HepG2 (cell line): ENCODE measurements around the gene MCEE. TPM values are rescaled to one million over a fixed set of nuclear protein-coding genes. Genes with fewer than 3 reads are reported as not detected.

ENCODE experiments used
- ATAC-seq: fragments of 200-7000 bp; cut with Tn5 transposase; 3 replicates; pipeline ENCODE4 v1.9.1; 2020; ENCODE audit warnings: mild to moderate bottlenecking, moderate library complexity
- BruUV-seq: library from RNA; stranded (reverse); fragments of 400-500 nt; replicated peaks from 2 replicates; lab custom pipeline; 2021; lab: Mats Ljungman, UMichigan
- CTCF ChIA-PET: fragments of 300-600 bp; formaldehyde crosslinking; extraction: SDS; loops from one replicate; lab custom pipeline; 2021; ENCODE audit warnings: low total read pairs, inconsistent platforms, low intra/inter-chr PET ratio; lab: Yijun Ruan, JAX
- POLR2A ChIA-PET: fragments of 350-600 bp; sonication (Branson Sonifier 250); formaldehyde crosslinking; loops from one replicate; lab custom pipeline; 2020; ENCODE audit warnings: antibody characterized with exemption, inconsistent platforms; lab: Yijun Ruan, JAX
- DNase-seq: peaks from one replicate; pipeline ENCODE4 v3.0.0-alpha.2; 2015; ENCODE audit warnings: low spot score
- FAIRE-seq: peaks from 3 replicates; lab custom pipeline; 2011; peaks lifted over from hg19 to GRCh38; lab: Jason Lieb, UNC
- H2AFZ ChIP-seq: one replicate; pipeline ENCODE4 v1.6.1; 2011; ENCODE audit warnings: low read length, inconsistent platforms
- H3K27ac ChIP-seq: fragments of 300-600 bp; 3 replicates; pipeline ENCODE4 v1.8.0; 2011; ENCODE audit warnings: mixed run types, mild to moderate bottlenecking, mixed read lengths, low read length, inconsistent platforms; ENCODE audit not compliant: insufficient read depth; ENCODE audit errors: extremely low read length
- H3K27me3 ChIP-seq, 2 experiments: fragments of 200-600 bp in 1 of 2; 2 replicates in 1 of 2; 3 replicates in 1 of 2; pipeline versions ENCODE4 v1.6.0 to v1.8.0; 2011; ENCODE audit warnings: low read length in 2 of 2, mild to moderate bottlenecking in 2 of 2, moderate library complexity in 2 of 2, inconsistent platforms in 1 of 2; ENCODE audit not compliant: insufficient read depth in 2 of 2, control insufficient read depth in 1 of 2
- H3K36me3 ChIP-seq, 2 experiments: fragments of 200-600 bp in 1 of 2; replicated peaks in 1 of 2; 2 replicates in 1 of 2; 3 replicates in 1 of 2; pipeline versions ENCODE4 v1.5.1 to v1.8.0; 2011; ENCODE audit warnings: low read length in 2 of 2, inconsistent platforms in 1 of 2; ENCODE audit not compliant: insufficient read depth in 2 of 2, control insufficient read depth in 1 of 2
- H3K4me1 ChIP-seq: 2 replicates; pipeline ENCODE4 v1.5.1; 2012; ENCODE audit warnings: low read length, inconsistent platforms; ENCODE audit not compliant: insufficient read depth
- H3K4me2 ChIP-seq: 2 replicates; pipeline ENCODE4 v1.6.0; 2011; ENCODE audit warnings: low read depth, low read length, inconsistent platforms
- H3K4me3 ChIP-seq, 3 experiments: fragments of 200-600 bp in 1 of 3; sonication (generic), shearing (Covaris generic) in 1 of 3; replicated peaks in 1 of 3; 2 replicates each; pipeline ENCODE4 v1.5.1; 2011 to 2016; ENCODE audit warnings: low read length in 3 of 3, inconsistent platforms in 2 of 3, low read depth in 2 of 3, mild to moderate bottlenecking in 2 of 3, control low read depth in 1 of 3, mixed read lengths in 1 of 3; ENCODE audit not compliant: insufficient read depth in 1 of 3
- H3K79me2 ChIP-seq: one replicate; pipeline ENCODE4 v1.6.1; 2011; ENCODE audit warnings: low read length, inconsistent platforms; ENCODE audit not compliant: insufficient read depth
- H3K9ac ChIP-seq: 2 replicates; pipeline ENCODE4 v1.6.0; 2011; ENCODE audit warnings: mild to moderate bottlenecking, low read depth, low read length, inconsistent platforms; ENCODE audit not compliant: insufficient read depth
- H3K9me3 ChIP-seq: 2 replicates; pipeline ENCODE4 v1.5.1; 2012; ENCODE audit warnings: mild to moderate bottlenecking, low read length
- H4K20me1 ChIP-seq: 2 replicates; pipeline ENCODE4 v1.6.0; 2011; ENCODE audit warnings: inconsistent platforms, mild to moderate bottlenecking, low read length, moderate library complexity; ENCODE audit not compliant: insufficient read depth
- CBX5 ChIP-seq: sonication (generic); formaldehyde crosslinking; IDR thresholded peaks from 2 replicates; pipeline ENCODE4 v1.4.0; 2020; ENCODE audit warnings: missing genetic modification reagents, borderline replicate concordance
- FOXA3 ChIP-seq: IDR thresholded peaks from 2 replicates; pipeline ENCODE4 v1.6.1; 2016; ENCODE audit warnings: missing genetic modification reagents, missing compliant biosample characterization
- HCFC1 ChIP-seq: fragments of 150-350 bp; IDR thresholded peaks from 2 replicates; pipeline ENCODE4 v1.6.1; 2014; ENCODE audit warnings: low read depth, low read length
- HNF4A ChIP-seq: sonication (generic); formaldehyde crosslinking; IDR thresholded peaks from 2 replicates; pipeline ENCODE4 v1.4.0; 2020; ENCODE audit warnings: missing genetic modification reagents
- JUND ChIP-seq: sonication (generic); formaldehyde crosslinking; IDR thresholded peaks from 2 replicates; pipeline ENCODE4 v1.8.0; 2022; ENCODE audit warnings: mild to moderate bottlenecking, missing genetic modification reagents
- MXD4 ChIP-seq: IDR thresholded peaks from 2 replicates; pipeline ENCODE4 v1.6.1; 2016; ENCODE audit warnings: mild to moderate bottlenecking, missing biosample characterization, missing genetic modification reagents
- NBN ChIP-seq: fragments of 450-650 bp; conservative IDR thresholded peaks from 2 replicates; pipeline ENCODE4 v1.6.1; 2017
- NFKB2 ChIP-seq: sonication (generic); formaldehyde crosslinking; IDR thresholded peaks from 2 replicates; pipeline ENCODE4 v1.4.0; 2020; ENCODE audit warnings: missing genetic modification reagents, borderline replicate concordance
- RAD21 ChIP-seq: fragments of 450-650 bp; formaldehyde crosslinking; IDR thresholded peaks from 2 replicates; pipeline ENCODE4 v1.5.0; 2020; ENCODE audit warnings: mild to moderate bottlenecking
- SOX13 ChIP-seq, 3 experiments: fragments of 450-650 bp in 1 of 3; sonication (generic) in 1 of 3; formaldehyde crosslinking in 1 of 3; IDR thresholded peaks in 2 of 3; conservative IDR thresholded peaks in 1 of 3; 2 replicates each; pipeline versions ENCODE4 v1.5.0 to v1.6.1; 2016 to 2020; ENCODE audit warnings: antibody characterized with exemption in 1 of 3, mild to moderate bottlenecking in 1 of 3, missing compliant biosample characterization in 1 of 3, missing genetic modification reagents in 1 of 3, moderate library complexity in 1 of 3
- XRCC5 ChIP-seq: fragments of 200-400 bp; formaldehyde crosslinking; optimal IDR thresholded peaks from 2 replicates; pipeline ENCODE3; 2017; ENCODE audit warnings: mild to moderate bottlenecking, low read length
- ZBTB44 ChIP-seq: sonication (generic); formaldehyde crosslinking; IDR thresholded peaks from 2 replicates; pipeline ENCODE4 v1.4.0; 2020; ENCODE audit warnings: missing genetic modification reagents
- ZFP36L1 ChIP-seq: sonication (generic); formaldehyde crosslinking; IDR thresholded peaks from 2 replicates; pipeline ENCODE4 v1.8.0; 2022; ENCODE audit warnings: mild to moderate bottlenecking, missing genetic modification reagents, moderate library complexity
- ZFY ChIP-seq: sonication (generic); formaldehyde crosslinking; IDR thresholded peaks from 2 replicates; pipeline ENCODE4 v1.4.0; 2020; ENCODE audit warnings: missing genetic modification reagents
- ZNF230 ChIP-seq: sonication (generic); formaldehyde crosslinking; IDR thresholded peaks from 2 replicates; pipeline ENCODE4 v1.4.0; 2020; ENCODE audit warnings: mild to moderate bottlenecking, missing genetic modification reagents
- ZNF563 ChIP-seq: sonication (generic); formaldehyde crosslinking; IDR thresholded peaks from 2 replicates; pipeline ENCODE4 v1.8.0; 2022; ENCODE audit warnings: mild to moderate bottlenecking, moderate library complexity, missing genetic modification reagents
- ZNF567 ChIP-seq: sonication (generic); formaldehyde crosslinking; IDR thresholded peaks from 2 replicates; pipeline ENCODE4 v1.8.1; 2023; ENCODE audit warnings: mild to moderate bottlenecking, missing genetic modification reagents, borderline replicate concordance
- ZNF614 ChIP-seq: IDR thresholded peaks from 2 replicates; pipeline ENCODE4 v1.6.1; 2018; ENCODE audit warnings: missing biosample characterization, missing genetic modification reagents, inconsistent platforms, borderline replicate concordance
- ZSCAN22 ChIP-seq: sonication (generic); formaldehyde crosslinking; IDR thresholded peaks from 2 replicates; pipeline ENCODE4 v1.4.0; 2020; ENCODE audit warnings: mild to moderate bottlenecking, missing genetic modification reagents
- ZZZ3 ChIP-seq: sonication (generic); formaldehyde crosslinking; IDR thresholded peaks from 2 replicates; pipeline ENCODE4 v1.4.0; 2020; ENCODE audit warnings: missing genetic modification reagents, mild to moderate bottlenecking, borderline replicate concordance
- WGBS: methylation state at CpG from one replicate; pipeline ENCODE4 v1.1.6; 2017; ENCODE audit warnings: low lambda C conversion rate; 5-methylcytosine and 5-hydroxymethylcytosine counted together
- in situ Hi-C: cut with HindIII; loops from 2 replicates; pipeline ENCODE4 v1.10.0; 2017; ENCODE audit warnings: low pct_unique_long_range_greater_than_20kb; ENCODE audit not compliant: extremely low pct_ligation_motif_present
- intact Hi-C: fragments of 100-400 bp; cut with micrococcal nuclease; formaldehyde crosslinking; loops from one replicate; pipeline ENCODE4 v1.10.0; 2022; ENCODE audit not compliant: unreplicated experiment
- polyA plus RNA-seq, 8 experiments: library from polyadenylated mRNA; depleted of rRNA in 3 of 8; stranded (reverse) in 7 of 8; unstranded in 1 of 8; fragments of >200 nt; fragmentation: Illumina TruSeq in 4 of 8; extraction: Trizol in 4 of 8; gene quantifications; 2 replicates each; pipeline versions ENCODE4 v1.2.1 to v1.2.3, GENCODE V29; 2011 to 2016; ENCODE audit warnings: low read depth in 4 of 8, missing spikeins in 1 of 8, mixed read lengths in 1 of 8; ENCODE audit not compliant: insufficient read depth in 1 of 8
- total RNA-seq, 5 experiments: library from RNA; depleted of rRNA; stranded (reverse); fragments of >200 nt; fragmentation: Illumina TruSeq; extraction: Trizol; gene quantifications; 2 replicates each; pipeline ENCODE4 v1.2.3, GENCODE V29; 2016; ENCODE audit warnings: low read depth in 1 of 5

MCEE gene
- total and polyA plus RNA-seq, 2 of the 13 experiments (the other 11 are each of a cell fraction or from before 2014, with no cell fraction given) = 32.0 to 66.9 TPM

GRCh38 chr2:71070294-71071093 is 59.5 kb downstream of the MCEE start:
- WGBS = 66% methylated on average over 10 of the region's 10 CpGs
- Histone ChIP-seq H3K9me3 (no peaks in the 10 kb centered on the region), H3K9ac (no peak overlapping the region), H3K36me3 (peaks cover 2 to 28% of the 10 kb centered on the region in 2 experiments), H3K27ac (no peak overlapping the region), H3K27me3 (no peaks in the 10 kb centered on the region), H4K20me1 (no peaks in the 10 kb centered on the region), H3K79me2 (peaks cover 14% of the 10 kb centered on the region), H3K4me1 (peaks cover 35% of the 10 kb centered on the region), H3K4me3 (no peak overlapping the region), H2AFZ (no peak overlapping the region), H3K4me2 (peak overlapping the region; percentile 97)
- DNase-seq (peak; percentile 66), FAIRE-seq (peak; percentile 88), ATAC-seq (peak; percentile 50)
- intact Hi-C loops (no loop called here), in situ Hi-C loops (no loop called here)
- POLR2A ChIA-PET = no interaction called here
- BruUV-seq = no TSS peak
- CTCF ChIA-PET = interaction anchor here (0.9 kb wide), 1 partner anchor 86 kb away, joined by 3 read pairs; no protein-coding TSS in a partner anchor
- TF ChIP-seq ZNF563 (CRISPR knock-in tag) (no peak), FOXA3 (CRISPR knock-in tag) (no peak), RAD21 (CRISPR knock-in tag) (peak; percentile 31; the same call in 1 of the 2 replicates), JUND (CRISPR knock-in tag) (no peak), ZFY (0 out of 2 replicates have a peak, but pooled peaks have one; percentile 28), ZFP36L1 (CRISPR knock-in tag) (no peak), ZNF567 (CRISPR knock-in tag) (no peak), ZBTB44 (CRISPR knock-in tag) (no peak), HCFC1 (no peak), SOX13 (IDR thresholded peaks at IDR 0.05) (no peak), SOX13 (CRISPR knock-in tag; conservative IDR thresholded peaks at IDR 0.05 in 1 of 2, IDR thresholded peaks at IDR 0.05 in 1 of 2) (no peak), NFKB2 (CRISPR knock-in tag) (no peak), NBN (no peak), ZNF614 (no peak), MXD4 (CRISPR knock-in tag) (no peak), ZSCAN22 (CRISPR knock-in tag) (0 out of 2 replicates have a peak, but pooled peaks have one; percentile 69), ZNF230 (CRISPR knock-in tag) (no peak), XRCC5 (peak; percentile 59), ZZZ3 (no peak), HNF4A (CRISPR knock-in tag) (no peak), CBX5 (CRISPR knock-in tag) (no peak)
